ENCODE data around the gene PBX3.

DNA sequence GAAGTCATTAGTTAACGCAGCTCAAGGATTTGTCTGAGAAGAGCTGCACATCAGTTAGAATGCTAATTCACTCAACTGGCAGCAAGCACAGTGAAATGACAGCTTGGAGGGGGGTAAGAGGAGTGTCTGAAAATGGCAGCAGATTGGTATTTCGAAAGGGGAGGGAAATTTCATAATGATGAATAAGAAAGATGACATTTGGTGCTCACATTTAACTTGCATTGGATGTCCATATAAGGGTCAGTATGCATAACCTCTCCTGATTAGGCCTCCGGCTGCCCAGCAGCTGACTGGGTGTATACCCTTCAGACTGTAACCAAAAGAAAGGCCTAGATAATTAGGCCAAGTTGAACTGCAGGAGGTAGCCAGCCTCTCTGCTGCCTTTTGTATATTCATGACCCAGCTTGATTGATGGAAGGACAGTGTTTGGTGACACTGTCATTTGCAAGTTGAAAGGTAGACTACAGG is 131.0 kb downstream of the PBX3 start:
- TF ChIP-seq TAF1 (IDR thresholded peaks at IDR 0.05; ENCODE audit: low read depth, low read length) (no peak), POLR2AphosphoS5 (IDR thresholded peaks at IDR 0.05; ENCODE audit: low read depth, low read length) (no peak), POLR2A (IDR thresholded peaks at IDR 0.05; ENCODE audit: low read depth, low read length) (no peak), POU2F2 (IDR thresholded peaks at IDR 0.05; ENCODE audit: low read depth, low read length) (no peak), SPI1 (IDR thresholded peaks at IDR 0.05; ENCODE audit: low read depth, low read length) (no peak), PAX5 (IDR thresholded peaks at IDR 0.05; ENCODE audit: insufficient read depth, low read length, severe bottlenecking) (no peak)
